CD4-positive, alpha-beta T cell (primary cell): ENCODE measurements around the gene FAM216B. TPM values are rescaled to one million over a fixed set of nuclear protein-coding genes. Genes with fewer than 3 reads are reported as not detected.

Experiments
- ATAC-seq: fragments of 200-7000 bp; cut with Tn5 transposase; one replicate; pipeline ENCODE4 v1.10.0; 2022; ENCODE audit warnings: mild to moderate bottlenecking; ENCODE audit not compliant: poor library complexity
- CTCF ChIA-PET: fragments of 350-600 bp; sonication (Branson Sonifier 250); formaldehyde crosslinking; loops from one replicate; lab custom pipeline; 2021; ENCODE audit warnings: antibody characterized with exemption, inconsistent platforms; lab: Charles Lee
- POLR2A ChIA-PET: fragments of 350-600 bp; sonication (Branson Sonifier 250); formaldehyde crosslinking; loops from one replicate; lab custom pipeline; 2021; ENCODE audit warnings: antibody characterized with exemption, inconsistent platforms; lab: Charles Lee
- DNase-seq, 14 experiments: peaks; one replicate each; pipeline ENCODE4 v3.0.0-alpha.2; 2013 to 2020; ENCODE audit warnings: mixed read lengths in 2 of 14
- H3K27ac ChIP-seq, 2 donors: one replicate each; pipeline versions ENCODE4 v1.5.1 to v1.7.0; 2013; ENCODE audit warnings: low read length in 2 of 2, low read depth in 1 of 2, mild to moderate bottlenecking in 1 of 2
- H3K27me3 ChIP-seq, 2 experiments: 1 replicate in 1 of 2; 2 replicates in 1 of 2; pipeline versions ENCODE4 v1.6.1 to v1.7.0; 2013; ENCODE audit warnings: low read length in 2 of 2, control low read depth in 1 of 2, mild to moderate bottlenecking in 1 of 2, moderate library complexity in 1 of 2; ENCODE audit not compliant: insufficient read depth in 2 of 2, control insufficient read depth in 1 of 2
- H3K36me3 ChIP-seq: one replicate; pipeline ENCODE4 v1.6.1; 2013; ENCODE audit warnings: low read length, control low read depth; ENCODE audit not compliant: insufficient read depth
- H3K4me1 ChIP-seq: one replicate; pipeline ENCODE4 v1.6.1; 2013; ENCODE audit warnings: low read length, control low read depth; ENCODE audit not compliant: insufficient read depth
- H3K4me3 ChIP-seq: one replicate; pipeline ENCODE4 v1.5.1; 2013; ENCODE audit warnings: mild to moderate bottlenecking, low read length, moderate library complexity
- H3K9me3 ChIP-seq, 2 experiments: 1 replicate in 1 of 2; 2 replicates in 1 of 2; pipeline versions ENCODE4 v1.6.1 to v1.7.0; 2013; ENCODE audit warnings: low read length in 2 of 2, mild to moderate bottlenecking in 2 of 2, control low read depth in 1 of 2, moderate library complexity in 1 of 2; ENCODE audit not compliant: control insufficient read depth in 1 of 2, insufficient read depth in 1 of 2
- H3K27ac Mint-ChIP-seq: one replicate; pipeline ENCODE4 v1.8.0; 2020; ENCODE audit warnings: mixed read lengths
- H3K27me3 Mint-ChIP-seq: one replicate; pipeline ENCODE4 v1.8.0; 2021; ENCODE audit warnings: mixed read lengths
- H3K36me3 Mint-ChIP-seq: one replicate; pipeline ENCODE4 v1.8.0; 2021; ENCODE audit warnings: low read depth, mixed read lengths
- H3K4me1 Mint-ChIP-seq: one replicate; pipeline ENCODE4 v1.8.0; 2021; ENCODE audit warnings: low read depth, mixed read lengths
- H3K4me3 Mint-ChIP-seq: one replicate; pipeline ENCODE4 v1.8.0; 2020; ENCODE audit warnings: mild to moderate bottlenecking, mixed read lengths
- H3K9me3 Mint-ChIP-seq: one replicate; pipeline ENCODE4 v1.8.0; 2020; ENCODE audit warnings: mixed read lengths
- CTCF ChIP-seq: fragments of 200-600 bp; IDR thresholded peaks from one replicate; pipeline ENCODE4 v1.8.0; 2022; ENCODE audit warnings: antibody characterized with exemption, mild to moderate bottlenecking
- intact Hi-C, 2 experiments: fragments of 100-400 bp; cut with DNase I in 1 of 2; cut with micrococcal nuclease in 1 of 2; formaldehyde crosslinking; loops; one replicate each; pipeline versions ENCODE4 v1.15.1 to v1.9.0; 2023 to 2025; cut with DNase I, micrococcal nuclease
- total RNA-seq, 174 experiments: library from RNA in 2 of 174; stranded (reverse) in 2 of 174; gene quantifications; one replicate each; pipeline ENCODE4 v1.2.3 and lab custom pipeline; 2021 to 2026

The FAM216B gene
- total RNA-seq, 2 experiments from 2014 or later: not detected

DNA sequence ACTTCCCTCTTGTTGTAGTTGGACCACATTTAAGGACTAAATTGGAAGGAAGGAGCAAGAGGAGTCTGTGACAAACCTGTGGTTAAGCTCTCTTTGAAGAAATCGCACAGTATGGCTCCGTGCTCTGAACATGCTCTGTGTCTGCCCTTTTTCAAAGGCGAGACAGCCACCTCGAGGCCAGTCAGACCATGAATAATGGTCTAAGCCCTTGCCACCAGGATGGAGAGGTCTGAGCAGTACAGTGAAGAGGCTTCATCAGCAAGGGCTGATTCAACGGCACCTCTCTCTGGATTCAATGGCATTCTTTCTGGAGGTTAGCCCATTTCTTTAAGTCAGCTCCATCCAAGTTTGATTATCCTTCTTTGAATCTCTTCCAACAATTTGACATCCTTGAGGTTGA lies 30.9 kb downstream of the FAM216B start:
- no peaks in the 10 kb centered on the region for H3K4me1 Mint-ChIP-seq
- DNase-seq: no peak
- Histone ChIP-seq H3K36me3 (no peaks in the 10 kb centered on the region), H3K4me3 (no peak overlapping the region), H3K4me1 (no peaks in the 10 kb centered on the region), H3K27me3 (peaks cover 0 to 3% of the 10 kb centered on the region in 2 experiments), H3K9me3 (no peaks in the 10 kb centered on the region), H3K27ac (no peak overlapping the region)
- no peak for TF ChIP-seq CTCF
- ATAC-seq: no peak
- no peak overlapping the region for H3K4me3 Mint-ChIP-seq
- peaks cover 20% of the 10 kb centered on the region for H3K27me3 Mint-ChIP-seq
- no peaks in the 10 kb centered on the region for H3K36me3 Mint-ChIP-seq
- ChIA-PET POLR2A (no interaction called here), CTCF (no interaction called here)
- no peaks in the 10 kb centered on the region for H3K9me3 Mint-ChIP-seq
- intact Hi-C loops: no loop called here
- H3K27ac Mint-ChIP-seq: no peak overlapping the region

DNA sequence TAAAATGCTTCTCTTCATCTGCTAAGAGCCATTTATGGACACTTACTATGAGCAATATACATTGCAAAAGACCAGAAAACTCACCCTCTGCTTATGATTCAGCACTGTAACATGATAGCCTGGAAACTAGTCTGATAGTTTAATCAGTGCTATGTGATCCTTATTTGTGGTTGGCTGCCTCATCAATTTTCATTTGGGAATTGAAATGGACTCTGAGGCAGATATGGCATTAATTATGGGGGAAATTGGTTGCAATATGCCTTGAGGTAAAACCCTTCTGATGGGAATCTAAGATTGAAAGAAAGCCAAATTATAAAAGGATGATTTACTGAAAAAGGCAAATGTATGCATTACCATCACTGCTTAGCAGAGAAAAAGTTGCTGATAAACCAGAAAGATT lies 33.5 kb downstream of the FAM216B start:
- Mint-ChIP-seq H3K36me3 (no peaks in the 10 kb centered on the region), H3K4me3 (no peak overlapping the region)
- ATAC-seq: no peak

GRCh38 chr13:42815681-42816080 lies 34.3 kb downstream of the FAM216B start:
- no peak for ATAC-seq
- Histone ChIP-seq H3K27ac (no peak overlapping the region), H3K36me3 (no peaks in the 10 kb centered on the region), H3K9me3 (peaks cover 0 to 8% of the 10 kb centered on the region in 2 experiments), H3K4me1 (no peaks in the 10 kb centered on the region), H3K27me3 (no peaks in the 10 kb centered on the region), H3K4me3 (no peak overlapping the region)
- H3K4me1 Mint-ChIP-seq: no peaks in the 10 kb centered on the region
- no peak overlapping the region for H3K4me3 Mint-ChIP-seq
- ChIA-PET CTCF (no interaction called here), POLR2A (no interaction called here)
- intact Hi-C loops: no loop called here
- H3K9me3 Mint-ChIP-seq: peaks cover 2% of the 10 kb centered on the region
- H3K36me3 Mint-ChIP-seq: no peaks in the 10 kb centered on the region
- H3K27me3 Mint-ChIP-seq: peaks cover 24% of the 10 kb centered on the region
- TF ChIP-seq CTCF: no peak
- no peak overlapping the region for H3K27ac Mint-ChIP-seq
- no peak for DNase-seq

More for the DNA sequence above, 33.5 kb downstream of the FAM216B start:
- intact Hi-C loops: no loop called here
- H3K36me3 ChIP-seq: no peaks in the 10 kb centered on the region
- H3K4me3 ChIP-seq: no peak overlapping the region
- Mint-ChIP-seq H3K4me1 (no peaks in the 10 kb centered on the region), H3K9me3 (peaks cover 2% of the 10 kb centered on the region), H3K27ac (no peak overlapping the region), H3K27me3 (peaks cover 24% of the 10 kb centered on the region)
- CTCF ChIA-PET: no interaction called here
- H3K4me1 ChIP-seq: no peaks in the 10 kb centered on the region
- DNase-seq: no peak
- POLR2A ChIA-PET: no interaction called here
- no peaks in the 10 kb centered on the region for H3K27me3 ChIP-seq
- no peak overlapping the region for H3K27ac ChIP-seq
- no peak for TF ChIP-seq CTCF
- H3K9me3 ChIP-seq: peaks cover 0 to 8% of the 10 kb centered on the region in 2 experiments
